Activated CD4-positive, alpha-beta T cell treated with anti-CD3 and anti-CD28 coated beads, Interleukin-2, amount 10 ng/mL, durations not matched to agents 7 days and 5 days (primary cell): Measurements from ENCODE around the gene CCDC88C. TPM values are rescaled to one million over a fixed set of nuclear protein-coding genes. Genes with fewer than 3 reads are reported as not detected.

Experiments used
- CTCF ChIA-PET: fragments of 350-600 bp; sonication (Branson Sonifier 250); formaldehyde crosslinking; loops from one replicate; lab custom pipeline; 2021; ENCODE audit warnings: antibody characterized with exemption; lab: Charles Lee
- POLR2A ChIA-PET: fragments of 350-600 bp; sonication (Branson Sonifier 250); formaldehyde crosslinking; loops from one replicate; lab custom pipeline; 2021; ENCODE audit warnings: antibody characterized with exemption; lab: Charles Lee
- DNase-seq: peaks from one replicate; pipeline ENCODE4 v3.0.0-alpha.2; 2020
- H3K27ac Mint-ChIP-seq: one replicate; pipeline ENCODE4 v1.8.0; 2021; ENCODE audit warnings: mild to moderate bottlenecking, moderate library complexity, mixed read lengths
- H3K27me3 Mint-ChIP-seq: one replicate; pipeline ENCODE4 v1.8.0; 2021; ENCODE audit warnings: mixed read lengths
- H3K36me3 Mint-ChIP-seq: one replicate; pipeline ENCODE4 v1.8.0; 2021; ENCODE audit warnings: low read depth, mixed read lengths
- H3K4me1 Mint-ChIP-seq: one replicate; pipeline ENCODE4 v1.8.0; 2021; ENCODE audit warnings: mixed read lengths
- H3K4me3 Mint-ChIP-seq: one replicate; pipeline ENCODE4 v1.8.0; 2021; ENCODE audit warnings: mild to moderate bottlenecking, moderate library complexity, mixed read lengths
- H3K9me3 Mint-ChIP-seq: one replicate; pipeline ENCODE4 v1.8.0; 2021; ENCODE audit warnings: mixed read lengths
- total RNA-seq, 2 experiments: library from RNA; stranded (reverse); gene quantifications; one replicate each; pipeline ENCODE4 v1.2.3, GENCODE V29; 2021

Gene CCDC88C
- total RNA-seq, 2 experiments from 2014 or later = 187 to 193 TPM

DNA sequence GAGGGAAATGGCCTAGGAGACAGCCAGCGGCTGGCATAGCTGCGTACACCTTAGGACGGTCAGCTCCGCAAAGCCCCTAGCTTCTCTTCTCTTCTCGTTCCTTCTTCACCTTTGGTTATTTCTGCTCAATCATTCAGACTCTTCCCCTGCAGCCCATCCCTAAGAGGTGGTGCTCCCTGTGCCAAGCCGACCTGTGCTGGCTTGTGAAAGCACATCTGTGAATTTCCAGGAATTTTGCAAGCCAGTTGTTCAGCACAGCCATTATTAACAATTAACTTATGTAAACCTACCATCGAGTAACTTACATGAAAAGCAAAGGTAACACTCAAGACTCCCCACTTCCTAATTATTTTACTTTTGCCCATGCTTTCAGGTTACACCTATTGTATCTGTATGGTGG lies 152.2 kb downstream of the CCDC88C start:
- DNase-seq = no peak
- Mint-ChIP-seq H3K4me3 (peak overlapping the region; percentile 35), H3K36me3 (peaks cover 39% of the 10 kb centered on the region), H3K27ac (peak overlapping the region; percentile 20), H3K27me3 (no peaks in the 10 kb centered on the region), H3K4me1 (peaks cover 61% of the 10 kb centered on the region), H3K9me3 (no peaks in the 10 kb centered on the region)
- CTCF ChIA-PET = interaction anchor here (0.6 to 1.7 kb wide), 4 partner anchors 12 to 88 kb away, joined by 3 to 5 read pairs (median 4); no protein-coding TSS in a partner anchor
- POLR2A ChIA-PET = no interaction called here

DNA sequence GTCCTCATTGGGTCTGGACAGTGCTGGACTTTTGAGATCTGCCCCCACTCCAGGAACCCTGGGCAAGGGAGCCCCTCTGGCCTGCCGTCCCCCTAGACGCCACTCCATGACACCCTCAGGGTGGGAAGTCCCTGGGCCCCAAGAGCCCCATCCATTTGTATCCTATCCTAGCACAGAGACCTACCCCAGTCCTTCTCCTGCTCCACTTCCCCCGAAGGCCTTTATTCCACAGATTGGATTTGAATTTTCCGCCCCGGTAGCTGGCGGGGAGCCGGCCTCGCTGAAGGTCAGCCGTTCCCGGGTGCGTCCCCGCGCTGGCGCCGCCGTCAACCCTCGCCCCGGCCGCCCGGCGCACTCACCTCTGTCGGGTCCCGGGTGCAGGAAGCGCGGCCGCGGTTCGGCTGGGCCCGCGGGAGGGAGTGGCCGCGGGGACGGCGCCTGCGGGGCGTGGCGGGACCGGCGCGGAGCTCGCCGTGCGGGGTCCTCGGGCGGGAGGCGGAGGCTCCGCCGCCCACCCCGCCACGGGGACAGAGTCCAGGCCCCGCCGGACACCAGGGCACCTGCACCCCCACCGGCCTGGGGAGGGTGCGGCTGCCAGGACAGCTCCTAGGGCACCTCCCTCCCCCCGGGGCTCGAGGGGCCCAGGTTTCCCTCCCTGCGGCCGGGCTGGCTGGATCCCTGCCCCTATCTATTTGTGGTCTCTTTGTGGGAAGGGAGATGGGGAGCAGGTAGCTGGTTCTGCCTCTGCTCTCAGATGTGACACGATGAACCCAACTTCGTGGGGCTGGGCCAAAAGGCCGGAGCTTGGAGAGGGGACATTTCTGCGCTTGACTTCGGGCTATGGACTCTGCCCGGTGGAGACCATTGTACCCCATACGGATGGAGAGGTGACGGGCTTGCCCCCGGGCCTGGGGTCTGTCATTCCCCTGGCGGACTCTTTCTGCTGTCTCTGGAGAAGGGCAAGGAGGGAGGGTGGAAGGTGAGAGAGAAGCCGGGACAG lies 153.2 kb downstream of the CCDC88C start:
- no peaks in the 10 kb centered on the region for H3K9me3 Mint-ChIP-seq
- ChIA-PET CTCF (interaction anchor here (0.5 to 1.7 kb wide), 7 partner anchors 12 to 145 kb away, joined by 3 to 5 read pairs (median 3); no protein-coding TSS in a partner anchor), POLR2A (interaction anchor here (0.7 kb wide), 1 partner anchor 23 kb away, joined by 3 read pairs; no protein-coding TSS in a partner anchor)
- peak overlapping the region; percentile 81 for H3K27ac Mint-ChIP-seq
- H3K27me3 Mint-ChIP-seq = no peaks in the 10 kb centered on the region
- H3K4me3 Mint-ChIP-seq = peak overlapping the region; percentile 63
- H3K36me3 Mint-ChIP-seq = peaks cover 35% of the 10 kb centered on the region
- DNase-seq = no peak
- H3K4me1 Mint-ChIP-seq = peaks cover 69% of the 10 kb centered on the region

DNA sequence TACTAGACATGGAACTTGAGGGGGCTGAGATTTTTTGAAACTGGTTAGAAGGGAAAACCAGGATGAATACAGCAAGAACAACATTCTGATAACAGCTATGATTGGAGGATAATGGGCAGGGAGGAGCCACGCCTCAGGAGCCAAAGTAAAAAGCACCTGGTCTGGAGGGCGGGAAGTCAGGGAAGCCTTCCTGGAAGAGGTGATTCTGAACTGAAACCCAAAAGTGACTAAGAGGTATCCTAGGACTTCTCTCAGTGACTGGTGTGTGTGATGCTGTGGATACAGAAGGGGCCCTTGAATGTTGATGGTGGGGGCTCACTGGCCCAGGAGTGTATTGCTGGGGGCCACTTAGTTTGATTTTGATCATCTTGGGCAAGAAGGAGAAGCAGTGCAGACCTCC lies 154.3 kb downstream of the CCDC88C start:
- ChIA-PET POLR2A (no interaction called here), CTCF (interaction anchor here (0.6 to 2.3 kb wide), 3 partner anchors 14 to 87 kb away, joined by 3 to 6 read pairs (median 3); no protein-coding TSS in a partner anchor)
- H3K4me1 Mint-ChIP-seq = peaks cover 69% of the 10 kb centered on the region
- peak overlapping the region; percentile 81 for H3K27ac Mint-ChIP-seq
- DNase-seq = no peak
- no peaks in the 10 kb centered on the region for H3K27me3 Mint-ChIP-seq
- H3K4me3 Mint-ChIP-seq = peak overlapping the region; percentile 63
- H3K9me3 Mint-ChIP-seq = no peaks in the 10 kb centered on the region
- peaks cover 30% of the 10 kb centered on the region for H3K36me3 Mint-ChIP-seq

DNA sequence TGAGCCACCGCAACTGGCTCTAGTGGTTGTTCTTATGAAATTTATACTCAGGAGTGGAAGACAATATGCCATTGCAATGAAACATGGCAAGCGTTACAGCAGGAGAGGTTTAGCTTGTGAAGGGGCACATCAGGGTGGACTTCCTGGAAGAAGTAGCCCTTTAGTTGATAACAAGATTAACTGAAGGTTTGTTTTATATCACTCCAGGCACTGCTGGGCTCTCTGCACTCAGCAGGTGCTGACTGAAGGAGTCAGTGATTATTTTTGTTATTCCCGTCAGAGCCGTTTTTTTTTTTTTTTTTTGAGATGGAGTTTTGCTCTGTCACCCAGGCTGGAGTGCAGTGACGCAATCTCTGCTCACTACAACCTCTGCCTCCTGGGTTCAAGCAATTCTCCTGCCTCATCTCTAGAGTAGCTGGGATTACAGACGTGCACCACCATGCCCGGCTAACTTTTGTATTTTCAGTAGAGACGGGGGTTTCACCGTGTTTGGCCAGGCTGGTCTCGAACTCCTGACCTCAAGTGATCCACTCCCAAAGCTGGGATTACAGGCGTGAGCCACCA lies 155.6 kb downstream of the CCDC88C start:
- DNase-seq = no peak
- peaks cover 76% of the 10 kb centered on the region for H3K4me1 Mint-ChIP-seq
- H3K27ac Mint-ChIP-seq = peak overlapping the region; percentile 19
- H3K27me3 Mint-ChIP-seq = no peaks in the 10 kb centered on the region
- CTCF ChIA-PET = interaction anchor here (2.3 to 5.3 kb wide), 4 partner anchors 10 to 85 kb away, joined by 6 to 29 read pairs (median 7); partner anchors contain the start of gene GPR68
- no peak overlapping the region for H3K4me3 Mint-ChIP-seq
- peaks cover 19% of the 10 kb centered on the region for H3K36me3 Mint-ChIP-seq
- POLR2A ChIA-PET = interaction anchor here (2.4 kb wide), 1 partner anchor 19 kb away, joined by 5 read pairs; no protein-coding TSS in a partner anchor
- no peaks in the 10 kb centered on the region for H3K9me3 Mint-ChIP-seq

DNA sequence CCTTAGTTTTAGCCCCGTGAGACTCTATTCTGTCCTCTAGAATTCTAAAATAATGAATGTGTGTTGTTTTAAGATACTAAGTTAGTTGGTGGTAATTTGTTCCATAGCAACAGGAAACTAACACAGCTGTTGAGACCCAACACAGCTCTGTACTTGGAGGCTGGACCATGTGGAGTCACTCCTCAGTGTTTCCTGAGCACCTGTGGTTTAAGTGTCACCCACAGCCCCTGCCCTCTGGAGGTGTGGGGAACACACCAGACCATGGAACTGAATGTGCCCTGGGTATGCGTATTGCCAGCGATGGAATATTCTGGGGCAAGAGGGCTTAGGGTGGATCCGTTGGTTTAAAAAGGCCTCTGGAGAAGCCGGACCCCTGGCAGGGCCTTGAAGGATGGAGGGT lies 156.5 kb downstream of the CCDC88C start:
- H3K27me3 Mint-ChIP-seq = no peaks in the 10 kb centered on the region
- no peaks in the 10 kb centered on the region for H3K9me3 Mint-ChIP-seq
- H3K4me1 Mint-ChIP-seq = peaks cover 84% of the 10 kb centered on the region
- ChIA-PET POLR2A (interaction anchor here (2.4 kb wide), 1 partner anchor 18 kb away, joined by 5 read pairs; no protein-coding TSS in a partner anchor), CTCF (interaction anchor here (0.6 to 5.3 kb wide), 11 partner anchors 9 to 1614 kb away, joined by 3 to 29 read pairs (median 4); partner anchors contain the start of gene GPR68)
- H3K4me3 Mint-ChIP-seq = no peak overlapping the region
- peaks cover 16% of the 10 kb centered on the region for H3K36me3 Mint-ChIP-seq
- DNase-seq = peak; percentile 66
- H3K27ac Mint-ChIP-seq = peak overlapping the region; percentile 63

DNA sequence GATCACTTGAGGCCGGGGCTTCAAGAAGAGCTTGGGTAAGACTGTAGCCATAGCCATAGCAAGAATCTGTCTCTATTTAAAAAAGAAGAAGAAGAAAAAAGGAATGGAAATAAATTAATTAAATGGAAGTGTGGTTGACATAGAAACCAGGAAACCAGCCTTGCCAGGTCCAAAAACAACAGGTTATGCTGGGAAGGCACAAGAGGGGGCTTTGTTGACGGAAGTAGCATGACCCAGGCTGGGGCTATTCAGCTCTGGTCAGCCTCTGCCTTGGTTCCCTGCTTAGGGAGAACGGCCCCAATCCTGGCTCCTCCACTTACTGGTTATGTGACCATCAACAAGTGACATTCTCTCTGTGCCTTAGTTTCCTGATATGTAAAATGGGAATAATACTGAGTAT lies 158.7 kb downstream of the CCDC88C start:
- DNase-seq = no peak
- ChIA-PET POLR2A (no interaction called here), CTCF (interaction anchor here (2.9 to 5.3 kb wide), 2 partner anchors 11 to 82 kb away, joined by 9 to 29 read pairs; no protein-coding TSS in a partner anchor)
- Mint-ChIP-seq H3K9me3 (no peaks in the 10 kb centered on the region), H3K4me1 (peaks cover 87% of the 10 kb centered on the region), H3K4me3 (no peak overlapping the region), H3K27ac (peak overlapping the region; percentile 72), H3K36me3 (peaks cover 9% of the 10 kb centered on the region), H3K27me3 (no peaks in the 10 kb centered on the region)

DNA sequence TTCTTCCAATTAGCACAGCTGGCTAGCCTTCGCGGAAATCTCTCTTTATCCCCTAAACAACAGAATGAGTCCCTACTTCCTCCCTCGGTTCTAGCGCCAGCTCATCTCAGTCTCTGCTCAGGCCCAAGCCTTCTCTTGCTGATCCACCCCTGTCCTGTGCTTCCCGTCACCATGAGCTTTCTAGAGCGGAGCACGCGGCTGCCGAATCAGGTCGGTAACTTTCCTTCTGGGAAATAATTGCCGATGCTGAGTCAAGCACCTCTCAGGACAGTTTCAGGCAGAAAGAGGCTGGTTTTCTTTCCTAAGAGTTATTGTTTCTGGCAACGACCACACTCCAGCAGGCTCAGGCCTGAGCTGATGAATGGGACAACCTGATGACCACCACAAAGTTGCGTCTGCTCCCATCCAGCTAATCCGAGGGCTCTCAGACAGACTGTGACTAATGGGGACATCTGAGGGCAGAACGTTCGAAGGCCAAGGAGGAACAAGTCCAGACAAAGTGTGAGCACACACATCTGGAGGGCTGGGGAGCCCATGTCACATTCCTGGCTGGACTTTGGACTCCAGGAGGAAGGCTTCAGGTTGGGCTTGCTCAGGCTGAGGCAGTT lies 159.5 kb downstream of the CCDC88C start:
- no peaks in the 10 kb centered on the region for H3K27me3 Mint-ChIP-seq
- POLR2A ChIA-PET = interaction anchor here (1.1 kb wide), 1 partner anchor 15 kb away, joined by 3 read pairs; no protein-coding TSS in a partner anchor
- H3K4me1 Mint-ChIP-seq = peaks cover 81% of the 10 kb centered on the region
- no peak for DNase-seq
- CTCF ChIA-PET = interaction anchor here (0.7 to 5.3 kb wide), 5 partner anchors 12 to 85 kb away, joined by 3 to 29 read pairs (median 6); no protein-coding TSS in a partner anchor
- peak overlapping the region; percentile 17 for H3K27ac Mint-ChIP-seq
- H3K9me3 Mint-ChIP-seq = no peaks in the 10 kb centered on the region
- peaks cover 9% of the 10 kb centered on the region for H3K36me3 Mint-ChIP-seq
- no peak overlapping the region for H3K4me3 Mint-ChIP-seq

DNA sequence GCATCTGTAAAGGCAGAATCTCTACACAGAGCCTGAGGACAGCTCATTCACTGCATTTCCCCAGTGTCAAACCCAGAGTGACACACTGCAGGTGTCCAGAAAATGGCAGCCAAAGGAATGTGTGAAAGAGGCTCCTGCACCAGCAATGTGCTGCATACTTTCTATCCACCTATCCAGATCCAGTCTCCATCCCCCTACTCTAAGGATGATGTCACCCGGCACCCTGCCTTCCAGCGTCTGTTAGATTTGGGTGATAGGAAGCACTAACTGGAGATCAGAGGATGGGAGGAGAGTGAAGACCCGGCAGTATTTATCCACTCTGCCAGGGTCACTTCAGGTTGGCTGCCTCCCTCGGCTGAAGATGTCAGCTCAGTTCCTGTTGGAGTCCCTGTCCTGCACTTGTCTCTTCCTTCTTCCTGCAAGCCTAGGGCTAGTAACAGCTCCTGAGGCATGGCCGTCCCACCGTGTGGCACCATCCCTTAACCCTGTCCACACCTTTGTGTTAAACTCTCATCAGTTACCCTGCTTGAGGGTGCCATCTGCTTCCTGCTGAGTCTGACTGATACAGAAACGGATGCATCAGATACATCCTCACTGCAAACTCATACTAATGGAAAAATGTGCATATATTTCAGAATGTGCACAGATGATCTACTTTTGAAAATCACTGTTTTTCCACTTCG lies 160.2 kb downstream of the CCDC88C start:
- Mint-ChIP-seq H3K4me1 (peaks cover 79% of the 10 kb centered on the region), H3K4me3 (no peak overlapping the region), H3K36me3 (peaks cover 12% of the 10 kb centered on the region), H3K9me3 (no peaks in the 10 kb centered on the region), H3K27me3 (no peaks in the 10 kb centered on the region), H3K27ac (peak overlapping the region; percentile 52)
- CTCF ChIA-PET = interaction anchor here (0.7 to 5.3 kb wide), 8 partner anchors 10 to 84 kb away, joined by 3 to 29 read pairs (median 6); no protein-coding TSS in a partner anchor
- POLR2A ChIA-PET = interaction anchor here (1.1 kb wide), 1 partner anchor 14 kb away, joined by 3 read pairs; no protein-coding TSS in a partner anchor
- no peak for DNase-seq

DNA sequence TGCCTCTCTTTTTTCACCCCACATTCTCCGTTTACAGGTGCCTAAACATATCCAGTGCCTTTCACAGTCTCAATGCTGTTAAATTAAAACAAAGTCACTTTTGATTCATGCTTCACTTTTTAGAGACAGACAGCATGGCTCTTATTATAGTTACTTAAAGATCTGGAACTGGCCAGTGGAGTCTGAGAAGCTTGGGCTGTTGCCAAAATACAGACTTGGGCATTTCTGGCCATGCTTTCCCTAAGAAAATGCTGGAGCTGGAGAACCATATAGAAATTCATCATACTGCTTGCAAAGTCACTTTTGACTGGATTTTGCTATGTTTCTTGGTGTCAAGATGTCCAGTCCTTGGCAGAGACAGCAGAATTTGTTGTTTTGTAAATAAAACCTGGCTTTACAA lies 161.0 kb downstream of the CCDC88C start:
- ChIA-PET POLR2A (no interaction called here), CTCF (interaction anchor here (1.0 to 1.8 kb wide), 2 partner anchors 11 to 63 kb away, joined by 4 to 6 read pairs; no protein-coding TSS in a partner anchor)
- no peak for DNase-seq
- no peak overlapping the region for H3K27ac Mint-ChIP-seq
- H3K4me3 Mint-ChIP-seq = no peak overlapping the region
- H3K36me3 Mint-ChIP-seq = peaks cover 18% of the 10 kb centered on the region
- H3K4me1 Mint-ChIP-seq = peaks cover 79% of the 10 kb centered on the region
- H3K27me3 Mint-ChIP-seq = no peaks in the 10 kb centered on the region
- H3K9me3 Mint-ChIP-seq = no peaks in the 10 kb centered on the region

DNA sequence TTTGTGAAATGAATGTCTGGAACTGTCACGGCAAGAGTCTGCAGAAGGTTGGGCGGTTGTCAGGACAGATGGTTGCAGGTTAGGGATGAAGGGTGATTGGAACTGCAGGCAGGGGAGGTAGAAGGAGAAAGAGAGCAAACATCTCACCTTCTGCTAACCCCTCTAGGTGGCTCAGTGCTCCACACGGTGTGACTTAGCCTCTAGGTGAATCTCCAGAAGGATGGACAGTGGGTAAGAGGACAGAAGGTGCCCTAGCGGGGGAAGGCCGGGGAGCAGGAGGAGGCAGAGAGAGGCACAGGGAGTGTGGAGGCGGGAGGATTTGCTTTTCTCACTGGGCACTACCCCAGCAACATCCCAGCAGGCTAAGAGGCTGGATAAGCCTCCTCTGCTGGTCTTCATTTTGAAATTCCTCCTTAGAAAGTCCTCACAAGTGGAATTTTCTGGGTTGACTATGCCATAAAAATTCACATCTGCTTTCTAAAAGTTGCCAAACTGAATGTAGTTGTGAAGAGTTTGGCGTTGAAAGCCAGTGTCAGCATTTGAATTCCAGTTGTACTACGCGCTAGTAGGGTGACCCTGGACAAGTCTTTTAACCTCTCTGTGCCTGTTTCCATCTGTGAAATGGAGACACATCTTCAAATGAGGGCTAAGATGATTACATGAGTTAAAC lies 162.5 kb downstream of the CCDC88C start:
- Mint-ChIP-seq H3K9me3 (no peaks in the 10 kb centered on the region), H3K4me3 (peak overlapping the region; percentile 66), H3K27me3 (no peaks in the 10 kb centered on the region), H3K36me3 (peaks cover 28% of the 10 kb centered on the region), H3K4me1 (peaks cover 80% of the 10 kb centered on the region), H3K27ac (peak overlapping the region; percentile 88)
- ChIA-PET CTCF (interaction anchor here (1.2 to 1.8 kb wide), 3 partner anchors 11 to 12 kb away, joined by 3 to 6 read pairs (median 4); partner anchors contain the start of gene GPR68), POLR2A (no interaction called here)
- no peak for DNase-seq

DNA sequence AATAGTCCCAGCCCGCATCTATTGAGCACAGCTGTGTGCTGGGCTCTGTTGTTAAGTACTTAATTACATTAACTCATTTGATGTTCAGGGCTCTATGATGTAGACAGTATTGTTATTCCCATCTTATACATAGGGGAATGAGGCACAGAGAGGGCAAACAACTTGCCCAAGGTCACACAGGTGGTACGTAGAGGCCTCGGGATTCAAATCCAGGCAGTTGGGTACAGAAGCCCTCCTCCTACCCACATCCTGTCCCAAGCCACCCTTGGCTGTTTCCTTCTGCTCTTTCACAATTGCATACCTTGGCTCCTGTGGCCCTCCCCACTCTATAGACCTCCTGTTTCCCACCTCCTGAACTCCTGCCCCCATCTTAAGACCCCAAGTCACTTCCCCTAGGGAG lies 163.2 kb downstream of the CCDC88C start:
- Mint-ChIP-seq H3K4me3 (peak overlapping the region; percentile 66), H3K27me3 (no peaks in the 10 kb centered on the region), H3K36me3 (peaks cover 31% of the 10 kb centered on the region), H3K27ac (peak overlapping the region; percentile 88), H3K9me3 (no peaks in the 10 kb centered on the region), H3K4me1 (peaks cover 81% of the 10 kb centered on the region)
- ChIA-PET CTCF (interaction anchor here (1.0 to 1.2 kb wide), 2 partner anchors 11 to 81 kb away, joined by 3 read pairs; no protein-coding TSS in a partner anchor), POLR2A (no interaction called here)
- DNase-seq = peak; percentile 67
